Hematopoietic multipotent progenitor cell treated with erythropoietin and hydrocortisone succinate and interleukin-3 and kit ligand, for 8 days (in vitro differentiated cells): ENCODE measurements around the gene SMS.
"Not testable (repeated sequence)": the region's sequence is repeated elsewhere in the genome, so short reads cannot be mapped to it uniquely, and the experiment has no call there.

Experiments used
- DNase-seq: peaks from one replicate; pipeline ENCODE4 v3.0.0-alpha.2; 2015

The SMS gene

DNA sequence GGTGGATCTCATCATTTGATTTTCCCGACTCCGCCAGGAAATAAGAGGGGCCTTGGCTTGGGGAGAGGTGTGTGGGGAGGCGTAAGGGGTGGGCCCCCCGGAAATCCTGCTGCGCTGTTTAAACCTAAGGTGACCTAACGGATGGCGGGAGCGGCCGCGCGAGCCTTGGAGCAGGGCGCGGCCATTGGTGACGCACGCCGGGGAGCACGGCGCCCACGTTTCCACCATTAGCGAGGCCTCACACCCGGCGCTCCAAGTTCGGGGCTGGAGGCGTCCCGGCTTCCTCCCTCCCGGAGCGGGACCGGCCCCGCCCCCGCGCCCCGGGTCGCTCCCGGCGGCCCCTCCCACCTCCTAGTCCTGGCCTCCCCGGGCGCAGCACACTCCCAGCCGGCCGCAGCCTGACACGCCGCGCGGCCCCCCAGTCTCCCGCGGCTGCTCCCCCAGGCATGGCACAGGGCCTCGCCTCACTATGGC, at the start of gene SMS:
SMS (plus strand) TSS at position 354 of the 474 bp plus-strand sequence; CDS start at position 470, 116 bp downstream.
- peak; percentile 78 for DNase-seq

DNA sequence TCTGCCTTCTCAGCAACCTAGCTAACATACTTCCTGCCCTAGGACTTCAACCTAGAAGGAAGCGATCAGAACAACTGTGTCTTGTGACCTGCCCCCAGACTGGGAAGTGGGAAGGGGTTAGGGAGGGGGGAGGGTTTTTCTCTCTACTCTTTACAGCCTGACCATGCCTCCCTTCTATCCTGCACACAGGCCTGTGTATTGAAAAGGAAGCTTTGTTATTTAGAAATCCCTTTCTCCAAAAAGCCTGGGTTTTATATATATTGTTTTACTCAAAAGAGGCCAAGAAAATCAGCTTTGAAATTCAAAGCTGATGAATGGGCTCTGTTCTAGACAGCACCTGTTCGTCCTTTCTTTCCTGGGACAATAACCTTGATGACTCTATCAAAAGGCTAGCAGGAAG, 35.2 kb upstream of the SMS start:
- no peak for DNase-seq

DNA sequence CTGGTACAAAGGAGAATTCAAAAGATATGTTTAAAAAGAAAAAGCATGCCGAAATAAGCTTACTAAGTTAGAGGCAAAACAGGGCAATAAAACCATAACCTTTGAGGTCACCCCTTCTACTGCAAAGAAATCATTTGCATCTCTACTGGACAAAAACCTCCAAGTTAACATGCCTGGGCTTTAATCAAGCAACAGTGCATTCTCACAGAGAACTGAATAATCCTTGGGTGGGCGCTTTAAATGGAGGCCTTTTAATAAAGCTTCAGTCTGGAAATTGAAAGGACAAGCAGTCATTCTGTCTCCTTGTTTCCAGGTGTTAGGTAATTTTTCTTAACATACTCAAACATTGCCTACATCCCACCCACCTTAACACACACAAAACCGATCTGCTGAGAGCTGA, 34.6 kb upstream of the SMS start:
- no peak for DNase-seq

DNA sequence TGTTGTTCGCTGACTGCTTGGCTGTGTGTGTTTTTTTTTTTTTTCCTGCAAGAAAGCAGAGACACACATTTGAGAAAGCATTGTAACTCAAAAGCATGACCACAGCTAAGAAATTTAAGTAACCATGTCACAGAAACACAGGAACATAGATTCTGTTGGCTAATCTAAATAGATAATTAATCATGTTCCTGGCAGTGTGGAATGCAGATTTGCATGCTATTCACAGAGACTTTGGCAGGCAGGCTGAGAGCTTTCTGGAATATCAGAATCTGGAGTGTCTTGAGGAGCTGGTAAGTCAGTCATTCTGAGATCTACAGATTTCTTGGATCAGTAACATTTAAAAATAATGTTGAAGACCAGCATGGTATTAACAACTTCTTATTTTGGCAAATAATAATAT, 33.2 kb upstream of the SMS start:
- DNase-seq: no peak

DNA sequence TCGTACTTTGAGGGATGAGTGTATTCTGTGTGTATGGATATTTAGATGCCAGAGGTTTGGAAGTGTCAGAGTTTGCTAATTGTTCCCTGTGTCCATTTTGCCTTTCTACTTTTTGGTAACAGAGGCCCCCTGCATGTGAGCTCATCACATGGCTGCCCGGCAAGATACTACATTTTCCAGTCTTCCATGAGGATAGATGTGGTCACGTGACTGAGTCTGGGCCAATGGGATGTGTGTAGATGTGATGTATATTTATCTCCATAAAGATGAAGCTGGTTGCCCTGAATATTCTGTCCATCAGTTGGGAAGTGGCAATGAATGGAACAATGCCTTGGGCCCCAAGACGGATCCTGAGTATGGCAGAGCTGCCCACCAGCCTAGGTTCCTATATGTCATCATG, 29.0 kb upstream of the SMS start:
- no peak for DNase-seq

DNA sequence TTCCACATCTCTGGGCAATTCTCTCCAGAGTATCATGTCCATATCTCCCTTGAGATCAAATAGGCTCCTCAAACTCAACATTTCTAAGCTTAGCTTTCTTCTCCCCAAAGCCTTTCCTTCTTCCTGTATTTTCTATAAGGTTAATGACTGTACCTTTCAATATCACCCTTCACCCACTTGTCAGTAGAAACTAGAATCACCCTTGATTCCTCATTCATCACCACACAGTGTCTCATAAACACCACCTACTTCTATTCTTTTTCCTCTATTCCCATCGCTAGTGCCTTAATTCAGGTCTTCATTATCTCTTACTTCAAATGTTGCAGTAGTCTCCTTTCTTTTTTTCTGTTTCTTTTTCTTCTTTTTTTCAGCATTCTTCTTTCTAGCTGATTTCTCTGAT, 28.3 kb upstream of the SMS start:
- no peak for DNase-seq

DNA sequence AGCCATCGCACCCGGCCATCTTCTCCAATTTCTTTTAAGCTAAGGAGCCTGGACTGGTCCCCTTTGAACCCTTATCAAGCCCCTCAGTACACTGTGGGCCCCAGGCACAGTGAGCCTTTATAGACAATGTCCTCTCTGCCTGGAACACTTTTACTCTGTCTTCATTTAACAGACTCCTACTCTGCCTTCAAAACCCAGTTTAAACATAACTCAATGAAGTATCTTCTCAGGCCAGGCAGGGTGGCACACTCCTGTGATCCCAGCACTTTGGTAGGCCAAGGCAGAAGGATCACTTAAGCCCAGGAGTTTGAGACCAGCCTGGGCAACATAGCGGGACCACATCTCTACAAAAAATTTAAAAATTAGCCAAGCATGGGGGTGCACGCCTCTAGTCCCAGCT, 27.5 kb upstream of the SMS start:
- DNase-seq: no peak

DNA sequence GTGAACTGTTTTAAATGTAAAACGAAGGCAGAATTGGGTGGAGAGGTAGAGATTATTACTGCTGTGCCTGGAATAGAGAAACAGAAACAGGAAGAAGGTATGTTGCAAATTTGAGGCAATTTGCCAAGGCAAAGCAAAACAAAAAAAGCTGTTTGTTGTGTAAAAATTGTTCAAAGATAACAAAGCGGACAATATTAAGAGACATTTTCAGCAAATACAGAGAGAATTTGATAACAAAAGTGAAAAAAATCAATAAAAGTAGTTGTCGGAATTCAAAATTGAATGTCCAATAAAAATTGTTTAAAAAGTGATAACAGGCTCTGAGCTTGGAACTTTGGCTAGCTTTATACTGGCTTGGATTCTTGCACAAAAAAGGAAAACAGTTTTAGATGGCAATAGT, 14.4 kb upstream of the SMS start:
- peak; percentile 24 for DNase-seq

DNA sequence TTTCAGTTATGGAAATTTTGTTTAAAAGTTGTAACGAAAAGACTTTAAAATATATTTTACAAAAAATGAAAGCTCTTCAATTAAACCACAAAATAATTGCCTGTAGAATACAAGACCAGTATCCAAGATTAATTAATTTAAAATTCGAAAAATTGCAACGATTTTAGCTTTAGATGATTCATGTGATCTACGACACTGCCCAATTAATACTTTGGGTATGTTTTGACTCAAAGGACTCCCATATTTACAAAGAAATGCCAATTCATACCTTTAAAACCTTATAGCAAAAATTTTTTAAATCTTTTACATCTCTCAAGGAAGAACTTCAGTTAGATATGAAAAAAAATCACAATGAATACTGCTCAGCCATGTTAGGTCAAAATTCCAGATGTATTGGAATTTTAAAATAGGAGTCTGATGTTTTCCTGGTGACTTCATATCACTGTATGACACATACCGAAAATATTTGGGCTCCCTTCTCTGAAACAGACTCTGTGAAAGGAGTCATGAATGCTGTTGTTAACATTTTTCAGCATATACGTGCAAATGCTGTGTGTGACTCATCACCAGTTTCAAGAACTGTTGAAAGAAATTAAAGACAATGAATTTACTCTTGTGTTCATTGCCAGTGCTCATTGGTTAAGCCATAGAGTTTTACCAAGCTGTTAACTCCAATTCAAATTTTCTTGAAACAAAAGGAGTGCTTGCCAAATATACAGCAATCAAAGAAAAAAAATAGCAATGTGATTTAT, 13.8 kb upstream of the SMS start:
- no peak for DNase-seq

DNA sequence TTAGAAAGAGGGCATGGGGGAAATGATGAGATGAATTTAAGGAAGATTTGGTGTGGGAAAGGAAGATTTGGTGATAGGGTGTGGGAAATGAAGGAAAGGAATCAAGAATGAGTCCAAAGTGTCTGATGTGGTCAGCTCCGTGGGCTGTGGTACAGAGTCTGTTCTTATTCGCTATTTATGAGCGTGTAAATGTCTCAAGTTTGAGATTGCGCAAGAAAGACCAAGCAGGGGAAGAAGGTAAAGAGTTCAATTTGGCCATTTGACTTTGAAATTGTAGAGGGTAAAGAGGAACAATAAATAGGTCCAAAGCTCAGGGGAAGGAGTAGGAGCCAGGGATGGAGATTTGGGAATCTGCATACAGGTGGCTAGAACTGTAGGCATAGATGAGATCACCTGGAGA, 11.3 kb upstream of the SMS start:
- no peak for DNase-seq

DNA sequence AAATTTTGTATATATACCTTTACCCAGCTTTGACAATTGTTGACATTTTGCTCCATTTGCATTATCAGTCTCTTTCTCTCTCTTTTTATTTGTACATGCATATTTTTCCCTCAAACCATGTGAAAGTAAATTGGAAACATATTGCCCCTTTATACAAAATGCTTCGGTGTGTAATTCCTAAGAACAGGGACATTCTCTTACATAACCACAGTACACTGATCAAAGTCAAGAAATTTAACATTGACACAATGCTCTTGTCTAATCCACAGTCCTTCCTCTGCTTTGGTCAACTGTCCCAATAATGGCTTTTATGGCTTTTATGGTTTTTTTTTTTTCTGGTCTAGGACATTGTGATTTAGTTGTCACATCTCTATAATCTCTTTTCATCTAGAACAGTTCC, 9.5 kb upstream of the SMS start:
- no peak for DNase-seq

DNA sequence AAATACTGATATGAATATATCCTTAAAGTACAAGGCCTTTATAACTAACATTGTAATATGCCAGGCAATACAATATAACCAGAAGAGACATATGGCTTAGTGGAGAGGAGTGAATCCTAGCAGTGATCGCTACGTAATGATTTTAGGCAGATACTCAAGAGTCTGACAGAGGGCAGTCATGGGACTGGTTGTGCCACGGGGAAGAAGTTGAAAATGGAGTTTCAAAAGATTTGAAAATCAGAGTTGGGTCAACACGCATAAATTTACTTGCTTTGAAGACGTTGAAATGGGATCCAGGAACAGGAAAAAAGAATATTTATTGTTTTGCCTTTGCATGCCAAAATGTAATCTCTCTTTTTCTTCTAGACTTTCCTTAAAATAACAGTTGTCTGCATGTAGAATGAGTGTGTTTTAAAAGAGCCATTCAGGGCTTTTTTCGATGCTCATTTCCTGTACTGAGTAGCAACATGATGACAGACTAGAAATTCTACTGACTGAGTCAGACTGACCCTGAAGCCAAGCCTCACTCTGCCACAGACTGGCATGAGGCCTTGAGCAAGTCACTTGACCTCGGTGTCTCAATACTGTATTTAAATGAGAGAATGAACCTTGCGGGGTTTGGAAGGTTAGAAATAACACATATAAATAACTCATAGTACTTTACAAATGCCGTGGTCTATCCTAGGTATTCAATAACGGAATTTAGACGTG, 8.1 kb upstream of the SMS start:
- no peak for DNase-seq

DNA sequence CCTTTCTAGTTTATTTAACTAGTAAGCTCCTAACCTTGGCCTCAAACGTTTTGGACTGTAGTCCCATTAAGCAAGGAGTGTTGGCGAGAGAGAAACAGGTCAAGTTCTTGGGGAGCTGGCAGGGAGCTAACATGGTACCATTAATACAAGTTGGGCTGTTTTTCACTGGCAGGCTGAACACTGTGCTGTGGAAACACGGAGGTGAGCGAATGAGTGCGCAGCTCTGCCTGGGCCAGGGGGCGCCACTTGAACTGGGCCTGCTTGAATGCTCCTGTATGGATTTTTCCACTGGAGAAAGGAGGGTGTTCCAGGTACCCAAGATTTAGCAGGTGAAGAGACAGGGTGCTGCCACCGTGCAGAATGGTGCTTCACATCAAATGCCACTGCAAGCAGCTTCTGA, 7.4 kb upstream of the SMS start:
- no peak for DNase-seq

DNA sequence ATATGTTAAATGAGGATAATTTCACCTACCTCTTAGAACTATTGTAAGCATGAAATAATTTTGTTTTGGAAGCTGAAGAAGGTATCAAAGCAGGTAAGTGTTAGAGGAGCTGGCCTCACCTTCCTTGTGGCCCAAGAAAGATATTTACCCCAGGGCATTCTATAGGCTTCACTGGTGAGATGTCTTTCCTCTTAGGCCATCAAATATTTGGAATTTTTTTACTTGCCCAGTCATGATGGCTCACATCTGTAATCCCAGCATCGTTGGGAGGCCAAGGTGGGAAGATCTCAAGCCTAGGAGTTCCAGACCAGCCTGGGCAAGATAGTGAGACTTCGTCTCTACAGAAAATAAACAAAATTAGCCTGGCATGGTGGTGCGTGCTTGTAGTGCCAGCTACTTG, 6.1 kb upstream of the SMS start:
- DNase-seq: no peak

DNA sequence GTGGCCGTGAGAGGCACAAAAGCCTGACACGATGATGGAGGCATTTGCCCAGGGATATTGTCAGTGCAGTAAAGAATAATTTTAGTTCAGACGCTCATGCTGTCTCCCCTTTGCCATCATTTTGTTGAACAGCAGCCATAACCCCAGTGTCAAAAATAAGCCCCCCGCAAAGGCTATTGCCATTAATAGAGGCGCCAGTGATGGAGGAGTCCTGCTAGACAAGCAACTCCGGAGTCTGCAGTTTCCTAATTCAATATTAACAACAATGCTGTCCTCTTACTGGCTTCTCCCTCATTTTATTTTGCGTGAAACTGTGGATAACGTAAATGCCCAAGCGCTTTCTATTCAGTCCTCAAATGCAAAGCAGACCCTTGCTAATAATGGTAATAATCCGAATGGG, 603 bp upstream of the SMS start:
- DNase-seq: no peak

DNA sequence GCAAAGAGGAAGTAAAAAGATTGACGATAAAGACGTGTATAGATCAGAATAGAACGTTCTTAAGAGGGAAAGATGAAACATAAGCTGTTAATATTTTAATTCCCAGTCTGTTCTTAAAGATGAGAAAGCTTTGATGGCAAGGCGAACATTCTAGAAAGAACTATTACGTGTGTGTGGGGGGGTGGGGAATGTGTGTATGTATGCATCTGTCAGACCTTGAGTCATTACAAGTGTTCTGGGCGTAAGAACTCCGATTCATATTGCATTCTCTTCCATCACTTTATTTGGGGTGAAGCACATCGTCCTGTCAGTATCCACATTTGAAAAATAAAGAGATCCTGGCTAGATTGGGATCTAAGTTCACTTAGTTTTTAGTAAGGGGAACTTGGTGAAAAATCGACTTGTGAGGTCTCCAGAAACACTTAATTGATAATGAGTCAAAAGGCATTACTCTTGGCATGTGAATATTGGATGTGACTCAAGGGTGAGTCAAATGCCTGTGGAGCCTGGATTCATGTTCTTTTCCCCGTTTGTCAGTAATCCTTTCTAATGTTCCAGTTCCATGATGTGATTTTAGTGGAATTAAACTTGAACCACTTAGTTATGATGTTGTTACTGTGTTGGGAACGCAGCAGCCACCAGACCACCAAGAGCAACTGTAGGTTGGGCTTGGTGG, 3.1 kb downstream of the SMS start:
- no peak for DNase-seq

DNA sequence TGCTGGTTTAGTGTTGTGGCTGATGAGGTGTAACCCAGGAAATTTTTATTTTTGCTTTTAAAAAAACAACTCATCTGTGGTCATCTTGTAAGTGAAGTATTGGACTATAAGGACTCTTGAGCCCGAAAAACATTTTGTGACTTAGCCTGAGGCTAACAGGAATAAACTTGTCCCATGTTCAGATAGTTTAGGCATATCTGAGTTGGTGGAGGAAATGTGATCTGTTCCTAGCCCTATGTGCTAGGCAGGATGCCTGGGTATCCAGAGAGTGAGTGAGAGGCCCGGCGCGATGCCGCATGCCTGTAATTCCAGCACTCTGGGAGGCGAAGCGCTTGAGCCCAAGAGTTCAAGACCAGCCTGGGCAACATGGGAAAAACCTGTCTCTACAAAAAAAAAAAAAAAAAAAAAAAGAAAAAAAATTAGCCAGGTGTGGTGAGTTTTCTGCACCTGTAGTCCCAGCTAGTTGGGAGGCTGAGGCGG, 3.7 kb downstream of the SMS start:
- no peak for DNase-seq

DNA sequence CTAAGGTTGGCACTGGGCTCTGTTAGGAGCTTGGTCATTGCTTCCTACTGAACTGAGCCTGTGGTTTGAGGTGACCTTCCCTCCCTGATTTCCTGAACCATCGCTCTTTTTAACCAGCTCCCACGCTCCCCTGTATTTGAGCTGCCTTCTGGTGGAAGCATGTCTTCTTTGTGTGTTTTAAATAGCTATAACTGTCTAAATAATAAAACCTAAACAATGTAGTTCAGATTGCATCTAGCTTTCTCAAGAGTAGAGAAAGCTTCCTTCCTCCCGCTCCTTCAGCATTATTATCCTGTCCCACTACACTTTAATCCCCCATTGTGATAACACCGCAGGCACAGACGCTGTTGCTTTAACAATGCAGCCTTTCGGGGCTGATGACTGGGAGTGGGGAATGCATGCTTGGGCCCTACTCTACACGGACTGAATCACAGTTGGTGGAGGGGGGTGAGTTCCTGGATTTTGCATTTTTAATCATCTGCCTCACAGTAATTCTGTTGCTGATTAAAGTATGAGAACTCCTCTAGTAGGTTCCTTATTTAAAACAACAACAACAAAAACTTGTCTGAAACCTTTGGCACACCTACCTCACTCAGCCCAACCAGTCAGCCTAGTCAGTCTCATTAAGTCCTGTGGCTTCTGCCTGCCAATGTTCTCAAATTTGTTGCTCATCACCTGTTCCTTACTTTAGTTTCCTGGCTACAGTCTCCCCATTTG, 6.6 kb downstream of the SMS start:
- no peak for DNase-seq

DNA sequence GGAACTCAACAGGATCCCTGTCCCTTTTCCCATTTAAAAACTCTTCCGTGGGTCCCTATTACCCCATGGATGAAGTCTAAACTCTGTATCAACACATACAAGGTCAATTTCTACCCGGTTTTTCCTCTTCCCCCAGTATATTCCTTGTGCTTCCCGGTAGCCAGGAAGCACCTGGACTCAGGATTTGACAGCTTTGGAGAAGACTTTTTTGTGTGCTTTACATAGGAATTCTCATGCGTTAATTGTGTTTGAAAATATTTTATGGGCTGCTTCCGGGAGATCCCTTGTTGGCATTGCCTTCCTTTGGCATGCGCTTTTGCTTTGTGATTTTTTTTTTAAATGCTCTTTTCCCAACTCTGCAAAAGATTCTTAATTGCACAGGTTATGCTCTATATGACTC, 7.2 kb downstream of the SMS start:
- no peak for DNase-seq

DNA sequence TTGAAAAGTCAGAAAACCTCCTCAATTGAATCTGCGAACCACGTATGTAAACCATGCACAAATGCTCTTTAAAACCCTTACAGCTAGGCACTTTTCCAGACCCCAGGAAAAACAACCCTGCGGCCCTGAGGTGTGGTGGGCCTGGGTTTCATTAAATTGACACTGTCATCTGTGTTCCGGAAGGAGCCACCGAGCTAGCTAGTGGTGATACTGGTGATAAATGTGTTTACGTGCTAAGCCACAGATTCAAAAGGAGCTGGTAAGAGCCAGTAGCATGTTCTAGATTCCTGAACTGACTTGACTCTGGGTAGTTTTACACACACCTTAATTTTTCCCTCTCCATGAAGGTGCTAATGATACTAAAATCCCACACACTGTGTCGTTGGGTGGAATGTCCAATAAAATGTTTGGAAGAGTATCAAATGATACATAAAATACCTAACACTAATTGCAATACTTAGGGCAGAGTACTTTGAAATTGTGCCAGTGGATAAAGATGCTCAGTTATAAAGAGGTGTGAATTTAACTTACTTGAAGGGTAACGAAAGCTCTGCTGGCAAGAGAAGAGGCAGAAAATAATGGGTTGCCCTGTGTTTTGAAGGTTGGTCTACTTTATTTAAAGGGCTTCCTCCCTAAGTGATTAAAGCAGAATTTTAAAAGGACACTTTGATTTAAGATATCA, 8.5 kb downstream of the SMS start:
- no peak for DNase-seq

DNA sequence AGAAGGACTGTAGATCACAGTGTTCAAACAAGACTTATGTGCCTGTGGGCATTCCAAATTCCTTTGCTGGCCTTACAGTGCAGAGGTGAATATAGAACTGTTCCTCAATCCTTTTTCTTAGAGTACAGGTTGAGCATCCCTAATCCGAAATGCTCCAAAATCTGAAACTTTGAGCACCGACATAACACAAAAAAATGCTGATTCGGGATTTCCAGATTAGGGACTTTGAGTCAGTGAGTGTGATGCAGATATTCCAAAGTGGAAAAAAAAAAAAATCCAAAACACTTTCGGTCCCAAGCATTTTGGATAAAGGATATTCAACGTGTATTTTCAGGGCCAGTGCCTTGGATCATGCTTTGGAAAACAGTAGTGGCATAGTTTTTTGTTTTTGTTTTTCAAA, 9.2 kb downstream of the SMS start:
- no peak for DNase-seq

DNA sequence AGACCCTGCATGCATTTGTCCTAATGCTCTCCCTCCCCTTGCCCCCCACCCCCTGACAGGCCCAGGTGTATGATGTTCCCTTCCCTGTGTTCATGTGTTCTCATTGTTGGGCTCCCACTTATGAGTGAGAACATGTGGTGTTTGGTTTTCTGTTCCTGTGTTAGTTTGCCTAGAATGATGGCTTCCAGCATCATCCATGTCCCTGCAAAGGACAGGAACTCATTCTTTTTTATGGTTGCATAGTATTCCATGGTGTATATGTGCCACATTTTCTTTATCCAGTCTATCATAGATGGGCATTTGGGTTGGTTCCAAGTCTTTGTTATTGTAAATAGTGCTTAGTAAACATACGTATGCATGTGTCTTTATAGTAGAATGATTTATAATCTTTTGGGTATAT, 10.0 kb downstream of the SMS start:
- DNase-seq: not testable (repeated sequence)

DNA sequence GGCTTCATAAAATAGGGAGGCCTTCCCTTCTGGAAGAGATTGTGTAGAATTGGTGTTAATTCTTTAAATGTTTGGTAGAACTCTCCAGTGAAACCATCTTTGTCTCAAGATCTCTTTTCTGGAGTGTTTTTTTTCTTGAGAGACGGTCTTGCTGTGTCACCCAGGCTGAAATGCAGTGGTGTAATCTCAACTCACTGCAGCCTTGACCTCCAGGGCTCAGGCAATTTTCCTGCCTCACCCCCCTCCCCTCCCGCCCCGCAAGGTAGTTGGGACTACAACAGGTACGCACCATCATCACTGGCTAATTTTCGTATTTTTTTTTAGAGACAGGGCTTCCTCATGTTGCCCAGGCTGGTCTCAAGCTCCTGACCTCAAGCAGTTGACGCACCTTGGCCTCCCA, 12.1 kb downstream of the SMS start:
- DNase-seq: no peak
